Endothelial cell of umbilical vein (primary cell): ENCODE measurements around the gene LAMC3. TPM values are rescaled to one million over a fixed set of nuclear protein-coding genes. Genes with fewer than 3 reads are reported as not detected.

Source experiments
- BruUV-seq: library from RNA; stranded (reverse); fragments of 400-500 nt; replicated peaks from 2 replicates; lab custom pipeline; 2021; lab: Mats Ljungman, UMichigan
- CTCF ChIA-PET: fragments of 300-600, 350-600 bp; sonication (Branson Sonifier 250); formaldehyde crosslinking; loops from one replicate; lab custom pipeline; 2021; ENCODE audit warnings: antibody characterized with exemption, inconsistent platforms; lab: Charles Lee
- POLR2A ChIA-PET: fragments of 300-600, 350-600 bp; sonication (Branson Sonifier 250); formaldehyde crosslinking; loops from one replicate; lab custom pipeline; 2021; ENCODE audit warnings: antibody characterized with exemption, inconsistent platforms; lab: Charles Lee
- DNase-seq: peaks from one replicate; pipeline ENCODE4 v3.0.0-alpha.2; 2011; ENCODE audit warnings: low read depth, low spot score
- FAIRE-seq: peaks from 2 replicates; lab custom pipeline; 2011; peaks lifted over from hg19 to GRCh38; lab: Jason Lieb, UNC
- H2AFZ ChIP-seq: 2 replicates; pipeline ENCODE4 v1.6.0; 2012; ENCODE audit warnings: low read depth, low read length, control low read depth, inconsistent platforms
- H3K27ac ChIP-seq: 2 replicates; pipeline ENCODE4 v1.5.1; 2011; ENCODE audit warnings: low read depth, mild to moderate bottlenecking, control low read depth, low read length, moderate library complexity; ENCODE audit not compliant: insufficient read depth
- H3K27me3 ChIP-seq, 2 experiments: 2 replicates each; pipeline versions ENCODE4 v1.6.0 to v1.6.1; 2011; ENCODE audit warnings: low read length in 2 of 2, mixed read lengths in 1 of 2; ENCODE audit not compliant: control insufficient read depth in 2 of 2, insufficient read depth in 2 of 2
- H3K36me3 ChIP-seq, 2 experiments: 2 replicates in 1 of 2; 3 replicates in 1 of 2; pipeline ENCODE4 v1.5.1; 2011; ENCODE audit warnings: low read length in 2 of 2, mild to moderate bottlenecking in 1 of 2, moderate library complexity in 1 of 2; ENCODE audit not compliant: control insufficient read depth in 2 of 2, insufficient read depth in 2 of 2; ENCODE audit errors: extremely low read depth in 1 of 2
- H3K4me1 ChIP-seq: 3 replicates; pipeline ENCODE4 v1.5.1; 2011; ENCODE audit warnings: mild to moderate bottlenecking, low read length; ENCODE audit not compliant: control insufficient read depth, insufficient read depth; ENCODE audit errors: extremely low read depth
- H3K4me2 ChIP-seq: 2 replicates; pipeline ENCODE4 v1.6.1; 2011; ENCODE audit warnings: low read length, control low read depth, mixed read lengths; ENCODE audit not compliant: insufficient read depth
- H3K4me3 ChIP-seq, 3 experiments: fragments of 200-600 bp in 1 of 3; sonication (generic), shearing (Covaris generic) in 1 of 3; replicated peaks in 1 of 3; 2 replicates each; pipeline ENCODE4 v1.5.1; 2011 to 2016; ENCODE audit warnings: control low read depth in 3 of 3, low read length in 3 of 3, mild to moderate bottlenecking in 2 of 3, inconsistent platforms in 1 of 3, low read depth in 1 of 3, moderate library complexity in 1 of 3; ENCODE audit not compliant: insufficient read depth in 1 of 3
- H3K79me2 ChIP-seq: 2 replicates; pipeline ENCODE4 v1.6.0; 2012; ENCODE audit warnings: low read length, inconsistent platforms; ENCODE audit not compliant: control insufficient read depth, insufficient read depth
- H3K9ac ChIP-seq: replicated peaks from 2 replicates; pipeline ENCODE3; 2011; ENCODE audit warnings: low read length, control low read depth; ENCODE audit not compliant: insufficient read depth; ENCODE audit errors: extremely low read depth
- H3K9me1 ChIP-seq: replicated peaks from 3 replicates; pipeline ENCODE4 v1.6.0; 2011; ENCODE audit warnings: mild to moderate bottlenecking, low read length; ENCODE audit not compliant: control insufficient read depth, insufficient read depth; ENCODE audit errors: extremely low read depth
- H3K9me3 ChIP-seq: replicated peaks from 2 replicates; pipeline ENCODE4 v1.5.1; 2012; ENCODE audit warnings: low read length, inconsistent platforms; ENCODE audit not compliant: control insufficient read depth, insufficient read depth
- H4K20me1 ChIP-seq: replicated peaks from 2 replicates; pipeline ENCODE3; 2011; ENCODE audit warnings: mild to moderate bottlenecking, low read length; ENCODE audit not compliant: control insufficient read depth, insufficient read depth; ENCODE audit errors: extremely low read depth
- CTCF ChIP-seq, 2 donors: IDR thresholded peaks; 1 replicate in 1 of 2; 2 replicates in 1 of 2; pipeline ENCODE4 v1.5.1; 2011; ENCODE audit warnings: low read length in 2 of 2, mild to moderate bottlenecking in 2 of 2, moderate library complexity in 2 of 2, control low read depth in 1 of 2, inconsistent platforms in 1 of 2, low read depth in 1 of 2; ENCODE audit not compliant: insufficient read depth in 1 of 2; ENCODE audit errors: extremely low read depth in 1 of 2
- EZH2 ChIP-seq: IDR thresholded peaks from 2 replicates; pipeline ENCODE4 v1.6.1; 2012; ENCODE audit warnings: borderline replicate concordance, low read depth, mild to moderate bottlenecking, moderate library complexity, low read length, inconsistent platforms; ENCODE audit not compliant: severe bottlenecking
- FOS ChIP-seq: IDR thresholded peaks from 2 replicates; pipeline ENCODE4 v1.6.1; 2011; ENCODE audit warnings: mild to moderate bottlenecking, low read length, moderate library complexity, borderline replicate concordance; ENCODE audit not compliant: insufficient read depth
- GATA2 ChIP-seq: IDR thresholded peaks from 2 replicates; pipeline ENCODE4 v1.7.0; 2011; ENCODE audit warnings: low read depth, mild to moderate bottlenecking, moderate library complexity, mixed read lengths, low read length; ENCODE audit not compliant: insufficient read length, insufficient read depth
- JUN ChIP-seq: IDR thresholded peaks from 2 replicates; pipeline ENCODE4 v1.6.1; 2011; ENCODE audit warnings: borderline replicate concordance, low read depth; ENCODE audit not compliant: insufficient read length, insufficient read depth
- MYC ChIP-seq: IDR thresholded peaks from one replicate; pipeline ENCODE4 v1.6.1; 2011; ENCODE audit warnings: mild to moderate bottlenecking, low read depth, low read length
- POLR2A ChIP-seq: IDR thresholded peaks from 2 replicates; pipeline ENCODE4 v1.6.1; 2012; ENCODE audit warnings: low read depth, mild to moderate bottlenecking, control low read depth, low read length
- POLR2AphosphoS5 ChIP-seq: IDR thresholded peaks from 2 replicates; pipeline ENCODE4 v1.6.1; 2012; ENCODE audit warnings: low read depth, mild to moderate bottlenecking, control low read depth, low read length, moderate library complexity; ENCODE audit not compliant: insufficient read depth
- dilution Hi-C: fragments of 300-500 bp; cut with MboI; formaldehyde crosslinking; loops from one replicate; pipeline ENCODE4 v1.15.0; 2019; ENCODE audit warnings: low sequenced_read_pairs; ENCODE audit not compliant: extremely low pct_ligation_motif_present
- intact Hi-C: fragments of 100-400 bp; cut with micrococcal nuclease; formaldehyde crosslinking; loops from one replicate; pipeline ENCODE4 v1.10.0; 2022
- polyA plus RNA-seq, 4 experiments: library from polyadenylated mRNA; depleted of rRNA in 3 of 4; stranded (reverse) in 3 of 4; unstranded in 1 of 4; fragments of >200 nt; gene quantifications; 2 replicates each; pipeline versions ENCODE4 v1.2.1 to v1.2.3, GENCODE V29; 2011 to 2012; ENCODE audit warnings: missing spikeins in 1 of 4
- total RNA-seq: library from RNA; stranded (reverse); gene quantifications from 2 replicates; pipeline ENCODE4 v1.2.3, GENCODE V29; 2021
- TF ChIP-seq, protein P1 (sequence below): IDR thresholded peaks from 2 replicates; pipeline ENCODE4 v1.6.1; 2011; ENCODE audit not compliant: insufficient read depth, insufficient read length

The LAMC3 gene
- total and polyA plus RNA-seq, 2 donors (not counting 3 experiments of a cell fraction or from before 2014, with no cell fraction given): 0.18 to 0.38 TPM

GRCh38 chr9:131116281-131117120 lies 107.5 kb downstream of the LAMC3 start:
- no peaks in the 10 kb centered on the region for H3K9me1 ChIP-seq
- peak overlapping the region in 1 of 3 experiments; percentile 22 for H3K4me3 ChIP-seq
- TSS peak; percentile 88 for BruUV-seq
- H3K4me1 ChIP-seq: peaks cover 27% of the 10 kb centered on the region
- dilution Hi-C loops: no loop called here
- FAIRE-seq: peak; percentile 98
- no peaks in the 10 kb centered on the region for H3K27me3 ChIP-seq
- intact Hi-C loops: loop anchor here (1.0 to 2.0 kb wide), 4 partner anchors 9 to 122 kb away; partner anchors contain the start of genes AIF1L and NUP214
- peaks cover 0 to 2% of the 10 kb centered on the region in 2 experiments for H3K36me3 ChIP-seq
- TF ChIP-seq, protein P1, sequence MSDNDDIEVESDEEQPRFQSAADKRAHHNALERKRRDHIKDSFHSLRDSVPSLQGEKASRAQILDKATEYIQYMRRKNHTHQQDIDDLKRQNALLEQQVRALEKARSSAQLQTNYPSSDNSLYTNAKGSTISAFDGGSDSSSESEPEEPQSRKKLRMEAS: no peak
- TF ChIP-seq MYC (no peak), FOS (no peak)
- peak overlapping the region; percentile 75 for H3K9ac ChIP-seq
- no peaks in the 10 kb centered on the region for H4K20me1 ChIP-seq
- H3K4me2 ChIP-seq: peak overlapping the region; percentile 69
- H3K9me3 ChIP-seq: no peaks in the 10 kb centered on the region
- peak overlapping the region; percentile 75 for H2AFZ ChIP-seq
- H3K79me2 ChIP-seq: no peaks in the 10 kb centered on the region
- DNase-seq: no peak
- ChIA-PET POLR2A (interaction anchor here (1.1 to 2.0 kb wide), 2 partner anchors 9 to 18 kb away, joined by 3 to 7 read pairs; partner anchors contain the start of gene NUP214), CTCF (interaction anchor here (1.0 to 2.7 kb wide), 5 partner anchors 15 to 70 kb away, joined by 3 to 10 read pairs (median 3); no protein-coding TSS in a partner anchor)
- peak overlapping the region; percentile 96 for H3K27ac ChIP-seq

GRCh38 chr9:131117121-131117761 lies 108.3 kb downstream of the LAMC3 start:
- dilution Hi-C loops (no loop called here), intact Hi-C loops (loop anchor here (1.0 to 2.0 kb wide), 4 partner anchors 8 to 121 kb away; partner anchors contain the start of genes AIF1L and NUP214)
- BruUV-seq: no TSS peak
- H3K27me3 ChIP-seq: no peaks in the 10 kb centered on the region
- peak overlapping the region; percentile 96 for H3K27ac ChIP-seq
- no peaks in the 10 kb centered on the region for H3K79me2 ChIP-seq
- H3K9me1 ChIP-seq: no peaks in the 10 kb centered on the region
- peak overlapping the region; percentile 75 for H2AFZ ChIP-seq
- H4K20me1 ChIP-seq: no peaks in the 10 kb centered on the region
- H3K9me3 ChIP-seq: no peaks in the 10 kb centered on the region
- H3K4me3 ChIP-seq: peak overlapping the region in 1 of 3 experiments; percentile 22
- no peak for FAIRE-seq
- peak overlapping the region; percentile 75 for H3K9ac ChIP-seq
- ChIA-PET POLR2A (interaction anchor here (1.1 to 2.0 kb wide), 2 partner anchors 8 to 18 kb away, joined by 3 to 7 read pairs; partner anchors contain the start of gene NUP214), CTCF (interaction anchor here (1.0 to 2.7 kb wide), 5 partner anchors 15 to 71 kb away, joined by 3 to 10 read pairs (median 3); no protein-coding TSS in a partner anchor)
- DNase-seq: peak; percentile 88
- peak overlapping the region; percentile 69 for H3K4me2 ChIP-seq
- H3K4me1 ChIP-seq: peaks cover 27% of the 10 kb centered on the region
- peaks cover 0 to 2% of the 10 kb centered on the region in 2 experiments for H3K36me3 ChIP-seq
- TF ChIP-seq, protein P1: peak; percentile 50
- TF ChIP-seq JUN (peak; percentile 60), GATA2 (no peak), POLR2AphosphoS5 (peak; percentile 55), MYC (peak; percentile 32), EZH2 (no peak), CTCF (IDR thresholded peaks at IDR 0.05; ENCODE audit: extremely low read depth in 1 of 2, insufficient read depth in 1 of 2, low read depth in 1 of 2, low read length in 2 of 2) (no peak), FOS (no peak), POLR2A (peak; percentile 36)
